H1 (cell line): ENCODE results near the gene TRPV6. TPM values are rescaled to one million over a fixed set of nuclear protein-coding genes. Genes with fewer than 3 reads are reported as not detected.
A peak's percentile ranks its signal among the peaks of the same experiment; 100 is the strongest.

Source experiments
- CTCF ChIA-PET: fragments of 300-600 bp; sonication (Branson Sonifier 250); formaldehyde crosslinking; loops from one replicate; lab custom pipeline; 2021; ENCODE audit not compliant: partially characterized antibody; lab: Charles Lee
- POLR2A ChIA-PET: fragments of 300-600 bp; sonication (Branson Sonifier 250); formaldehyde crosslinking; loops from one replicate; lab custom pipeline; 2021; ENCODE audit warnings: inconsistent platforms; ENCODE audit not compliant: partially characterized antibody; lab: Charles Lee
- DNase-seq, 2 experiments: peaks; one replicate each; pipeline versions ENCODE4 v3.0.0 to v3.0.0-alpha.2; 2010 to 2022; ENCODE audit warnings: low spot score in 2 of 2, low read depth in 1 of 2, mixed read lengths in 1 of 2
- FAIRE-seq: peaks from 2 replicates; lab custom pipeline; 2011; peaks lifted over from hg19 to GRCh38; lab: Jason Lieb, UNC
- H2AFZ ChIP-seq: 2 replicates; pipeline ENCODE4 v1.8.1; 2012; ENCODE audit warnings: low read length, inconsistent platforms
- H2AK5ac ChIP-seq: 2 replicates; pipeline ENCODE4 v1.6.1; 2013; ENCODE audit warnings: low read depth, low read length
- H2BK120ac ChIP-seq: replicated peaks from 2 replicates; pipeline ENCODE3; 2013; ENCODE audit warnings: low read depth, low read length, inconsistent platforms
- H2BK12ac ChIP-seq: 2 replicates; pipeline ENCODE4 v1.6.1; 2013; ENCODE audit warnings: low read depth, low read length
- H2BK15ac ChIP-seq: 2 replicates; pipeline ENCODE4 v1.6.1; 2013; ENCODE audit warnings: low read length
- H2BK20ac ChIP-seq: 2 replicates; pipeline ENCODE4 v1.6.1; 2013; ENCODE audit warnings: low read length
- H2BK5ac ChIP-seq: 2 replicates; pipeline ENCODE4 v1.6.1; 2013; ENCODE audit warnings: low read depth, low read length
- H3K14ac ChIP-seq: 2 replicates; pipeline ENCODE4 v1.6.1; 2013; ENCODE audit warnings: inconsistent platforms; ENCODE audit not compliant: insufficient read length
- H3K18ac ChIP-seq: 2 replicates; pipeline ENCODE4 v1.6.1; 2013; ENCODE audit warnings: low read length; ENCODE audit errors: extremely low read depth
- H3K23ac ChIP-seq: 2 replicates; pipeline ENCODE4 v1.6.1; 2013; ENCODE audit warnings: inconsistent platforms; ENCODE audit not compliant: insufficient read length
- H3K23me2 ChIP-seq: 2 replicates; pipeline ENCODE4 v1.6.1; 2013; ENCODE audit warnings: low read depth, low read length
- H3K27ac ChIP-seq: 2 replicates; pipeline ENCODE4 v1.6.1; 2011; ENCODE audit warnings: low read depth, low read length, inconsistent platforms
- H3K27me3 ChIP-seq, 4 experiments: replicated peaks in 1 of 4; 1 replicate in 1 of 4; 2 replicates in 3 of 4; pipeline versions ENCODE4 v1.6.1 to v1.8.1; 2011 to 2013; ENCODE audit warnings: low read length in 3 of 4, mild to moderate bottlenecking in 3 of 4, inconsistent platforms in 2 of 4, mixed read lengths in 2 of 4, moderate library complexity in 1 of 4; ENCODE audit not compliant: control insufficient read depth in 3 of 4, insufficient read depth in 3 of 4; ENCODE audit errors: extremely low read depth in 1 of 4
- H3K36me3 ChIP-seq, 4 experiments: 2 replicates each; pipeline versions ENCODE4 v1.6.1 to v1.8.1; 2011 to 2013; ENCODE audit warnings: mild to moderate bottlenecking in 4 of 4, low read length in 3 of 4, moderate library complexity in 2 of 4, control low read depth in 1 of 4, inconsistent platforms in 1 of 4; ENCODE audit not compliant: insufficient read depth in 4 of 4, control insufficient read depth in 2 of 4
- H3K4ac ChIP-seq: replicated peaks from 2 replicates; pipeline ENCODE3; 2013; ENCODE audit warnings: low read length, low read depth, mixed read lengths, inconsistent platforms; ENCODE audit not compliant: insufficient read length
- H3K4me1 ChIP-seq, 4 experiments: replicated peaks in 1 of 4; 1 replicate in 1 of 4; 2 replicates in 3 of 4; pipeline versions ENCODE4 v1.6.1 to v1.8.1; 2011 to 2013; ENCODE audit warnings: low read length in 3 of 4, inconsistent platforms in 2 of 4, mixed read lengths in 1 of 4; ENCODE audit not compliant: insufficient read depth in 4 of 4, control insufficient read depth in 3 of 4
- H3K4me2 ChIP-seq, 2 experiments: 2 replicates each; pipeline versions ENCODE4 v1.6.1 to v1.8.1; 2011 to 2013; ENCODE audit warnings: low read depth in 2 of 2, low read length in 2 of 2, control low read depth in 1 of 2, inconsistent platforms in 1 of 2, mild to moderate bottlenecking in 1 of 2; ENCODE audit not compliant: insufficient read depth in 1 of 2
- H3K4me3 ChIP-seq, 4 experiments: fragments of 200-600, 300-600 bp in 1 of 4; sonication (generic), shearing (Covaris generic), sonication (Bioruptor Twin) in 1 of 4; 2 replicates each; pipeline versions ENCODE4 v1.5.1 to v1.8.1; 2011 to 2016; ENCODE audit warnings: low read length in 4 of 4, low read depth in 3 of 4, control low read depth in 2 of 4, inconsistent platforms in 2 of 4, mild to moderate bottlenecking in 2 of 4, mixed read lengths in 1 of 4, moderate library complexity in 1 of 4; ENCODE audit not compliant: insufficient read depth in 2 of 4; ENCODE audit errors: extremely low read depth in 1 of 4
- H3K56ac ChIP-seq: replicated peaks from 2 replicates; pipeline ENCODE3; 2013; ENCODE audit warnings: low read depth, mild to moderate bottlenecking, mixed read lengths, low read length, inconsistent platforms; ENCODE audit not compliant: insufficient read length
- H3K79me1 ChIP-seq: 2 replicates; pipeline ENCODE4 v1.6.1; 2013; ENCODE audit warnings: low read depth, low read length, control low read depth
- H3K79me2 ChIP-seq, 2 experiments: 2 replicates each; pipeline versions ENCODE4 v1.6.1 to v1.8.1; 2012 to 2013; ENCODE audit warnings: low read length in 2 of 2, mild to moderate bottlenecking in 2 of 2, inconsistent platforms in 1 of 2; ENCODE audit not compliant: insufficient read depth in 2 of 2, control insufficient read depth in 1 of 2
- H3K9ac ChIP-seq, 4 experiments: replicated peaks in 1 of 4; 1 replicate in 1 of 4; 2 replicates in 3 of 4; pipeline versions ENCODE4 v1.6.1 to v1.8.1; 2011 to 2013; ENCODE audit warnings: low read depth in 3 of 4, low read length in 3 of 4, control low read depth in 2 of 4, mild to moderate bottlenecking in 2 of 4, moderate library complexity in 2 of 4, inconsistent platforms in 1 of 4; ENCODE audit errors: extremely low read depth in 1 of 4
- H3K9me3 ChIP-seq, 2 experiments: 2 replicates each; pipeline versions ENCODE4 v1.6.1 to v1.8.1; 2012 to 2013; ENCODE audit warnings: mild to moderate bottlenecking in 2 of 2, moderate library complexity in 2 of 2, control low read depth in 1 of 2, inconsistent platforms in 1 of 2, low read depth in 1 of 2, low read length in 1 of 2, mixed read lengths in 1 of 2; ENCODE audit not compliant: insufficient read depth in 2 of 2
- H4K20me1 ChIP-seq, 2 experiments: replicated peaks in 1 of 2; 2 replicates each; pipeline versions ENCODE3 to v1.8.1; 2011 to 2013; ENCODE audit warnings: inconsistent platforms in 2 of 2, low read length in 2 of 2, mild to moderate bottlenecking in 1 of 2; ENCODE audit not compliant: insufficient read depth in 2 of 2, control insufficient read depth in 1 of 2
- H4K5ac ChIP-seq: 2 replicates; pipeline ENCODE4 v1.6.1; 2013; ENCODE audit warnings: low read length, low read depth, mixed read lengths, inconsistent platforms; ENCODE audit not compliant: insufficient read length
- H4K8ac ChIP-seq: 2 replicates; pipeline ENCODE4 v1.8.0; 2013; ENCODE audit warnings: mild to moderate bottlenecking, moderate library complexity, low read length, inconsistent platforms; ENCODE audit not compliant: insufficient read depth; ENCODE audit errors: extremely low read depth
- H4K91ac ChIP-seq: replicated peaks from 2 replicates; pipeline ENCODE3; 2013; ENCODE audit warnings: low read length, mixed read lengths, inconsistent platforms; ENCODE audit not compliant: insufficient read length
- BCL11A ChIP-seq, 2 experiments: IDR thresholded peaks; one replicate each; pipeline ENCODE4 v1.6.1; 2011; ENCODE audit warnings: low read depth in 2 of 2, low read length in 2 of 2, mild to moderate bottlenecking in 2 of 2
- CREB1 ChIP-seq: IDR thresholded peaks from 2 replicates; pipeline ENCODE4 v1.6.1; 2012; ENCODE audit warnings: inconsistent platforms
- GABPA ChIP-seq: IDR thresholded peaks from 2 replicates; pipeline ENCODE4 v1.6.1; 2011; ENCODE audit warnings: mild to moderate bottlenecking, low read length, moderate library complexity, borderline replicate concordance; ENCODE audit not compliant: insufficient read depth
- POLR2A ChIP-seq, 2 experiments: IDR thresholded peaks; 1 replicate in 1 of 2; 2 replicates in 1 of 2; pipeline ENCODE4 v1.6.1; 2011; ENCODE audit warnings: low read depth in 2 of 2, low read length in 2 of 2, mild to moderate bottlenecking in 2 of 2; ENCODE audit errors: control extremely low read depth in 1 of 2
- SAP30 ChIP-seq: fragments of 300-600 bp; sonication (generic); IDR thresholded peaks from 2 replicates; pipeline ENCODE4 v1.7.1; 2012; ENCODE audit warnings: low read length, moderate library complexity, mild to moderate bottlenecking, inconsistent platforms; ENCODE audit not compliant: insufficient read depth, insufficient replicate concordance
- SUZ12 ChIP-seq: fragments of 200-600 bp; sonication (generic); IDR thresholded peaks from 2 replicates; pipeline ENCODE4 v1.6.1; 2012; ENCODE audit warnings: mild to moderate bottlenecking, inconsistent platforms, low read length, moderate library complexity, mixed read lengths
- WGBS, 2 experiments: shearing (Covaris generic) in 1 of 2; methylation state at CpG; one replicate each; pipeline versions ENCODE4 v1.1.6 to v1.1.7; 2013 to 2015; ENCODE audit warnings: low lambda C conversion rate in 2 of 2, mixed read lengths in 2 of 2, inconsistent platforms in 1 of 2, low coverage in 1 of 2, missing lambda C conversion rate in 1 of 2; ENCODE audit not compliant: insufficient replicate concordance in 2 of 2, insufficient coverage in 1 of 2, insufficient read length in 1 of 2; ENCODE audit errors: extremely low coverage in 1 of 2, missing lambda C conversion rate in 1 of 2; 5-methylcytosine and 5-hydroxymethylcytosine counted together
- polyA plus RNA-seq, 7 experiments: library from polyadenylated mRNA; depleted of rRNA in 3 of 7; stranded (reverse) in 5 of 7; unstranded in 2 of 7; fragments of >200 nt in 5 of 7; fragments of 200-250 nt in 2 of 7; gene quantifications; 1 replicate in 5 of 7; 2 replicates in 1 of 7; 4 replicates in 1 of 7; pipeline versions ENCODE4 v1.2.1 to v1.2.3, GENCODE V29; 2011 to 2013; ENCODE audit warnings: missing spikeins in 2 of 7, mixed read lengths in 2 of 7
- total RNA-seq: library from RNA; stranded (reverse); fragmentation: NEBNext Ultra II Directional; extraction: Animal tissue kit (Norgen Biotek cat#: 25700); gene quantifications from 2 replicates; pipeline ENCODE4 v1.2.1, GENCODE V29; 2021
- TF ChIP-seq, protein P1 (sequence below): IDR thresholded peaks from 2 replicates; pipeline ENCODE4 v1.6.1; 2012; ENCODE audit warnings: inconsistent platforms

The TRPV6 gene
- total and polyA plus RNA-seq, 2 of the 8 experiments (the other 6 are each of a cell fraction or from before 2014, with no cell fraction given) = 0.52 to 1.1 TPM

GRCh38 chr7:142887282-142888015 lies 1.9 kb upstream of the TRPV6 start:
- no peak overlapping the region for H2AFZ ChIP-seq
- ChIA-PET POLR2A (interaction anchor here (1.2 kb wide), 1 partner anchor 14 kb away, joined by 4 read pairs; no protein-coding TSS in a partner anchor), CTCF (interaction anchor here (0.6 to 2.5 kb wide), 14 partner anchors 10 to 327 kb away, joined by 3 to 18 read pairs (median 4); no protein-coding TSS in a partner anchor)
- peaks cover 0 to 5% of the 10 kb centered on the region in 2 experiments for H4K20me1 ChIP-seq
- H3K18ac ChIP-seq = no peak overlapping the region
- H3K4me2 ChIP-seq = no peak overlapping the region
- WGBS, 2 experiments = 86% methylated on average over 12 of the region's 12 CpGs; no CpG with 5 or more reads in 1 of the 2 experiments
- H3K4ac ChIP-seq = no peak overlapping the region
- 0 out of 2 replicates have a peak overlapping the region, but pooled peaks have one; percentile 22 for H2BK15ac ChIP-seq
- H3K23ac ChIP-seq = no peak overlapping the region
- no peaks in the 10 kb centered on the region for H3K36me3 ChIP-seq
- no peaks in the 10 kb centered on the region for H3K27me3 ChIP-seq
- no peak overlapping the region for H2BK5ac ChIP-seq
- no peak overlapping the region for H3K14ac ChIP-seq
- H2BK120ac ChIP-seq = no peak overlapping the region
- H3K4me1 ChIP-seq = peaks cover 0 to 10% (median 2%) of the 10 kb centered on the region in 4 experiments; a peak in 2 of 7 replicates
- peak overlapping the region; percentile 40; the same call in 1 of the 2 replicates for H2AK5ac ChIP-seq
- DNase-seq = no peak
- no peaks in the 10 kb centered on the region for H3K79me1 ChIP-seq
- H2BK12ac ChIP-seq = no peak overlapping the region
- no peak overlapping the region for H3K9ac ChIP-seq
- no peak overlapping the region for H3K4me3 ChIP-seq
- peaks cover 10% of the 10 kb centered on the region; the same call in 1 of the 2 replicates for H3K23me2 ChIP-seq
- TF ChIP-seq GABPA (no peak), SUZ12 (no peak), POLR2A (IDR thresholded peaks at IDR 0.05; ENCODE audit: control extremely low read depth in 1 of 2, low read depth in 2 of 2, low read length in 2 of 2) (no peak), BCL11A (IDR thresholded peaks at IDR 0.05; ENCODE audit: low read depth in 2 of 2, low read length in 2 of 2) (no peak), SAP30 (no peak), CREB1 (no peak)
- TF ChIP-seq, protein P1, sequence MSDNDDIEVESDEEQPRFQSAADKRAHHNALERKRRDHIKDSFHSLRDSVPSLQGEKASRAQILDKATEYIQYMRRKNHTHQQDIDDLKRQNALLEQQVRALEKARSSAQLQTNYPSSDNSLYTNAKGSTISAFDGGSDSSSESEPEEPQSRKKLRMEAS = no peak
- H3K27ac ChIP-seq = no peak overlapping the region
- H3K9me3 ChIP-seq = no peaks in the 10 kb centered on the region
- H4K8ac ChIP-seq = no peak overlapping the region
- no peak overlapping the region for H4K5ac ChIP-seq
- H4K91ac ChIP-seq = no peak overlapping the region
- 0 out of 2 replicates have a peak overlapping the region, but pooled peaks have one; percentile 25 for H2BK20ac ChIP-seq
- H3K56ac ChIP-seq = peak overlapping the region; percentile 74
- H3K79me2 ChIP-seq = no peaks in the 10 kb centered on the region
- FAIRE-seq = no peak
